ENCODE results near the gene ZNF500. TPM values are rescaled to one million over a fixed set of nuclear protein-coding genes. Genes with fewer than 3 reads are reported as not detected.
"Not testable (repeated sequence)": the region's sequence is repeated elsewhere in the genome, so short reads cannot be mapped to it uniquely, and the experiment has no call there.

Gene ZNF500
- total RNA-seq, 3 donors from 2014 or later (not counting 1 experiment from before 2014, with no cell fraction given), result 11.4 to 20.3 (median 13.0) TPM

DNA sequence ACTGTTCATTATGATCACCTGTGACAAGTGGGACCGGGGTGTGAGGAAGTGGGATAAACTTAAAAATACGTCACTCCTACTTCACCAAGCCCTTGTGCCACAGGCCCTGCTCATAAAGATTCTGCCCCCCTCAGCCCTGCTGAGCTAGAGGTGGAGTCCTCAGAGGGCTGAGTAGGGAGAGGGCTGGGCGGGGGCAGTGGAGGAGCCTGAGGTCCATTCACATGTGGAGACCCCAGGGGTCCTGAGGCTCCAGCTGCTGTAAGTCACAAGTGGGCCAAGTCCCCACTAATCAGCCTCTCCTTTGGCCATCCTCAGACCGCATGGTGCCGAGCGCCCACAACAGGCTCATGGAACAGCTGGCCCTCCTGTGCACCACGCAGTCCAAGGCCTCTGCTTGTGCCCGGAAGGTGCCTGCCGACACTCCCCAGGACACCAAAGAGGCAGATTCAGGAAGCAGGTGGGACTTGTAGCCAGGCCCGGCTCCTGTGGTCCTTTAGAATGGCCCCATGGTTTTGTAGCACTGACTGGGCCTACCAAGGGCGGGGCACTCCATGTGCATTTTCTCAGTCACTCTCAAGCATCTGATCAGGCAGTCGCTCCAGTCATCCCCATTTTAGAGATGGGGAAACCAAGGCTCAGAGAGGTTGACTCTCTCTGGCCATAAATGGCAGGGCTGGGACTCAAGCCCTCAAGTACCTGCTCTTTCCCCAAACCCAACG, 22.2 kb downstream of the ZNF500 start:
- Histone ChIP-seq H3K36me3 (ENCODE audit: control insufficient read depth, insufficient read depth, low read length) (no peaks in the 10 kb centered on the region), H3K9me3 (ENCODE audit: control insufficient read depth, insufficient read depth, low read length) (no peaks in the 10 kb centered on the region), H3K27me3 (ENCODE audit: control insufficient read depth, insufficient read depth, low read length) (no peaks in the 10 kb centered on the region), H3K27ac (ENCODE audit: low read length) (no peak overlapping the region), H3K4me3 (ENCODE audit: low read length) (no peak overlapping the region), H3K4me1 (ENCODE audit: control insufficient read depth, insufficient read depth, low read length) (no peaks in the 10 kb centered on the region)
- Mint-ChIP-seq H3K4me1 (peaks cover 17% of the 10 kb centered on the region in 2 donors), H3K4me3 (no peak overlapping the region), H3K27ac (no peak overlapping the region), H3K36me3 (no peaks in the 10 kb centered on the region), H3K9me3 (no peaks in the 10 kb centered on the region), H3K27me3 (ENCODE audit: low read depth in 2 of 2) (no peaks in the 10 kb centered on the region)
- ATAC-seq (no peak), DNase-seq (no peak)
- intact Hi-C loops (cut with micrococcal nuclease), result no loop called here
- WGBS (ENCODE audit: insufficient coverage), result 83% methylated on average over 11 of the region's 13 CpGs
- TF ChIP-seq, protein P1, sequence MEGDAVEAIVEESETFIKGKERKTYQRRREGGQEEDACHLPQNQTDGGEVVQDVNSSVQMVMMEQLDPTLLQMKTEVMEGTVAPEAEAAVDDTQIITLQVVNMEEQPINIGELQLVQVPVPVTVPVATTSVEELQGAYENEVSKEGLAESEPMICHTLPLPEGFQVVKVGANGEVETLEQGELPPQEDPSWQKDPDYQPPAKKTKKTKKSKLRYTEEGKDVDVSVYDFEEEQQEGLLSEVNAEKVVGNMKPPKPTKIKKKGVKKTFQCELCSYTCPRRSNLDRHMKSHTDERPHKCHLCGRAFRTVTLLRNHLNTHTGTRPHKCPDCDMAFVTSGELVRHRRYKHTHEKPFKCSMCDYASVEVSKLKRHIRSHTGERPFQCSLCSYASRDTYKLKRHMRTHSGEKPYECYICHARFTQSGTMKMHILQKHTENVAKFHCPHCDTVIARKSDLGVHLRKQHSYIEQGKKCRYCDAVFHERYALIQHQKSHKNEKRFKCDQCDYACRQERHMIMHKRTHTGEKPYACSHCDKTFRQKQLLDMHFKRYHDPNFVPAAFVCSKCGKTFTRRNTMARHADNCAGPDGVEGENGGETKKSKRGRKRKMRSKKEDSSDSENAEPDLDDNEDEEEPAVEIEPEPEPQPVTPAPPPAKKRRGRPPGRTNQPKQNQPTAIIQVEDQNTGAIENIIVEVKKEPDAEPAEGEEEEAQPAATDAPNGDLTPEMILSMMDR (IDR thresholded peaks at IDR 0.05), result no peak

GRCh38 chr16:4743226-4743878, 23.6 kb downstream of the ZNF500 start:
- DNase-seq, result no peak
- Mint-ChIP-seq H3K27ac (no peak overlapping the region), H3K4me1 (peaks cover 17% of the 10 kb centered on the region in 2 donors), H3K9me3 (no peaks in the 10 kb centered on the region), H3K4me3 (peak overlapping the region; percentile 28), H3K36me3 (no peaks in the 10 kb centered on the region), H3K27me3 (ENCODE audit: low read depth in 2 of 2) (no peaks in the 10 kb centered on the region)
- H3K36me3 ChIP-seq (ENCODE audit: control insufficient read depth, insufficient read depth, low read length), result no peaks in the 10 kb centered on the region
- ATAC-seq, result no peak
- no peaks in the 10 kb centered on the region for H3K27me3 ChIP-seq (ENCODE audit: control insufficient read depth, insufficient read depth, low read length)
- H3K4me1 ChIP-seq (ENCODE audit: control insufficient read depth, insufficient read depth, low read length), result no peaks in the 10 kb centered on the region
- WGBS (ENCODE audit: insufficient coverage), result 48% methylated on average over 13 of the region's 14 CpGs
- H3K9me3 ChIP-seq (ENCODE audit: control insufficient read depth, insufficient read depth, low read length), result no peaks in the 10 kb centered on the region
- H3K27ac ChIP-seq (ENCODE audit: low read length), result no peak overlapping the region
- intact Hi-C loops (cut with micrococcal nuclease), result no loop called here
- TF ChIP-seq, protein P1 (IDR thresholded peaks at IDR 0.05), result no peak
- no peak overlapping the region for H3K4me3 ChIP-seq (ENCODE audit: low read length)

GRCh38 chr16:4738370-4738769, 28.6 kb downstream of the ZNF500 start:
- H3K36me3 Mint-ChIP-seq, result not testable (repeated sequence)

DNA sequence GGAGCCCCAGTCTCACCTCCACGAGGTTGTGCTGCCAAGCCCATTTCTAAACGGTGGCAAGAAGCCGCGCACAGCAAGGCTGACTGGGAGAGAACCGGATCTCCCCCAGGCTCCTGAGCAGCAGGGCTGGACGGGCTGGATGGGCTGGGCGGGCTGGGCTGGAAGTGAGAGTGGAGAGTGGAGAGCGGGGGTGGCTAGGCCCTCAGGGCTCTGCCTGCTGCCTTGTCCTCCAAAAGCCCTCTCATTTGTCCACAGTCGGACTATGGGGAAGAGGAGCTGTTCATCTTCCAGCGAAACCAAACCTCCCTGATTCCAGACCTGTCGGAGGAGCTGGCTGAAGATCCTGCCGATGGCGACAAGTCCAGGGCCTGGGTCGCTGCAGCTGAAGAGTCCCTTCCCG, 29.4 kb downstream of the ZNF500 start:
- Mint-ChIP-seq H3K4me3 (no peak overlapping the region), H3K4me1 (peaks cover 11 to 24% of the 10 kb centered on the region in 2 donors), H3K9me3 (no peaks in the 10 kb centered on the region), H3K27me3 (ENCODE audit: low read depth in 2 of 2) (no peaks in the 10 kb centered on the region), H3K27ac (no peak overlapping the region), H3K36me3 (no peaks in the 10 kb centered on the region)
- intact Hi-C loops (cut with micrococcal nuclease), result no loop called here
- Histone ChIP-seq H3K4me1 (ENCODE audit: control insufficient read depth, insufficient read depth, low read length) (peaks cover 18% of the 10 kb centered on the region), H3K36me3 (ENCODE audit: control insufficient read depth, insufficient read depth, low read length) (no peaks in the 10 kb centered on the region), H3K27me3 (ENCODE audit: control insufficient read depth, insufficient read depth, low read length) (no peaks in the 10 kb centered on the region), H3K9me3 (ENCODE audit: control insufficient read depth, insufficient read depth, low read length) (no peaks in the 10 kb centered on the region), H3K27ac (ENCODE audit: low read length) (no peak overlapping the region), H3K4me3 (ENCODE audit: low read length) (no peak overlapping the region)
- TF ChIP-seq, protein P1 (IDR thresholded peaks at IDR 0.05), result no peak
- DNase-seq, result no peak
- ATAC-seq, result no peak
- 89% methylated on average over 15 of the region's 15 CpGs for WGBS (ENCODE audit: insufficient coverage)

More at GRCh38 chr16:4738370-4738769, 28.6 kb downstream of the ZNF500 start:
- ATAC-seq; H3K9me3 Mint-ChIP-seq; H3K36me3 ChIP-seq (ENCODE audit: control insufficient read depth, insufficient read depth, low read length); intact Hi-C loops (cut with micrococcal nuclease); H3K9me3 ChIP-seq (ENCODE audit: control insufficient read depth, insufficient read depth, low read length); H3K27ac ChIP-seq (ENCODE audit: low read length); H3K27me3 Mint-ChIP-seq (ENCODE audit: low read depth in 2 of 2); H3K27me3 ChIP-seq (ENCODE audit: control insufficient read depth, insufficient read depth, low read length); H3K27ac Mint-ChIP-seq; H3K4me3 ChIP-seq (ENCODE audit: low read length); DNase-seq; H3K4me3 Mint-ChIP-seq: not testable (repeated sequence)
- 89% methylated on average over 5 of the region's 5 CpGs for WGBS (ENCODE audit: insufficient coverage)
- H3K4me1 ChIP-seq (ENCODE audit: control insufficient read depth, insufficient read depth, low read length), result peaks cover 15% of the 10 kb centered on the region
- H3K4me1 Mint-ChIP-seq, result peaks cover 12 to 22% of the 10 kb centered on the region in 2 donors

Measured in natural killer cell (primary cell).